Measurements from ENCODE around the gene SKOR1. TPM values are rescaled to one million over a fixed set of nuclear protein-coding genes. Genes with fewer than 3 reads are reported as not detected.

The SKOR1 gene
- total RNA-seq, 2 donors from 2014 or later = 0.42 to 0.48 TPM

GRCh38 chr15:67878712-67879206 is 53.5 kb downstream of the SKOR1 start:
- Mint-ChIP-seq H3K4me3 (no peak overlapping the region), H3K27ac (no peak overlapping the region), H3K4me1 (ENCODE audit: low read depth in 2 of 2) (peaks cover 4 to 7% of the 10 kb centered on the region in 2 donors), H3K36me3 (peaks cover 2% of the 10 kb centered on the region), H3K9me3 (no peaks in the 10 kb centered on the region), H3K27me3 (peaks cover 22 to 26% of the 10 kb centered on the region in 2 donors)
- ATAC-seq (no peak), DNase-seq (ENCODE audit: low spot score) (no peak)

- Mint-ChIP-seq H3K27ac (no peak overlapping the region), H3K9me3 (no peaks in the 10 kb centered on the region), H3K36me3 (no peaks in the 10 kb centered on the region), H3K27me3 (peaks cover 14 to 23% of the 10 kb centered on the region in 2 donors), H3K4me3 (no peak overlapping the region), H3K4me1 (ENCODE audit: low read depth in 2 of 2) (peaks cover 4 to 7% of the 10 kb centered on the region in 2 donors)
- DNase-seq (ENCODE audit: low spot score) (no peak), ATAC-seq (no peak)
Measured at GRCh38 chr15:67879440-67880129, 54.3 kb downstream of the SKOR1 start.

- no peak for ATAC-seq
- Mint-ChIP-seq H3K36me3 (no peaks in the 10 kb centered on the region), H3K9me3 (no peaks in the 10 kb centered on the region), H3K4me3 (no peak overlapping the region), H3K27me3 (peaks cover 18 to 25% of the 10 kb centered on the region in 2 donors), H3K27ac (no peak overlapping the region), H3K4me1 (ENCODE audit: low read depth in 2 of 2) (peaks cover 10 to 11% of the 10 kb centered on the region in 2 donors)
- DNase-seq (ENCODE audit: low spot score) = no peak
Measured at GRCh38 chr15:67880651-67881182, 55.4 kb downstream of the SKOR1 start.

- Mint-ChIP-seq H3K36me3 (no peaks in the 10 kb centered on the region), H3K4me1 (ENCODE audit: low read depth in 2 of 2) (peaks cover 10 to 11% of the 10 kb centered on the region in 2 donors), H3K27me3 (peaks cover 22 to 23% of the 10 kb centered on the region in 2 donors), H3K9me3 (no peaks in the 10 kb centered on the region), H3K4me3 (no peak overlapping the region), H3K27ac (no peak overlapping the region)
- ATAC-seq (peak in 1 of 2 donors; percentile 34), DNase-seq (ENCODE audit: low spot score) (no peak)
Measured at GRCh38 chr15:67882487-67883233, 57.4 kb downstream of the SKOR1 start.

GRCh38 chr15:67883234-67883773 is 58.0 kb downstream of the SKOR1 start:
- peaks cover 26 to 29% of the 10 kb centered on the region in 2 donors for H3K27me3 Mint-ChIP-seq
- H3K9me3 Mint-ChIP-seq = no peaks in the 10 kb centered on the region

GRCh38 chr15:67884009-67884408 is 58.7 kb downstream of the SKOR1 start:
- Mint-ChIP-seq H3K36me3 (no peaks in the 10 kb centered on the region), H3K4me1 (ENCODE audit: low read depth in 2 of 2) (peaks cover 10 to 11% of the 10 kb centered on the region in 2 donors), H3K9me3 (no peaks in the 10 kb centered on the region), H3K4me3 (no peak overlapping the region), H3K27ac (no peak overlapping the region), H3K27me3 (peaks cover 28 to 29% of the 10 kb centered on the region in 2 donors)
- DNase-seq (ENCODE audit: low spot score) (no peak), ATAC-seq (no peak)

More at GRCh38 chr15:67883234-67883773, 58.0 kb downstream of the SKOR1 start:
- ATAC-seq (no peak), DNase-seq (ENCODE audit: low spot score) (no peak)
- Mint-ChIP-seq H3K4me1 (ENCODE audit: low read depth in 2 of 2) (peaks cover 10 to 11% of the 10 kb centered on the region in 2 donors), H3K36me3 (no peaks in the 10 kb centered on the region), H3K27ac (no peak overlapping the region), H3K4me3 (no peak overlapping the region)

Other genes with a start within 250 kb of the SKOR1 start
- not detected for gene RNU6-1, start 14.5 kb downstream of the SKOR1 start, total RNA-seq
- 10 to 100 TPM; 35.0 to 50.4 TPM for gene PIAS1, start 228.8 kb downstream of the SKOR1 start, total RNA-seq

Data from natural killer cell treated with Interleukin-12 subunit alpha and Interleukin-12 subunit beta and Interleukin-15 and Interleukin-18, amount 100 ng/mL, for 72 hours (primary cell).